ENCODE data around the gene MXRA8. TPM values are rescaled to one million over a fixed set of nuclear protein-coding genes. Genes with fewer than 3 reads are reported as not detected.
A peak's percentile ranks its signal among the peaks of the same experiment; 100 is the strongest.

Gene MXRA8
- polyA plus RNA-seq, 3 donors: 193 to 231 (median 215) TPM

DNA sequence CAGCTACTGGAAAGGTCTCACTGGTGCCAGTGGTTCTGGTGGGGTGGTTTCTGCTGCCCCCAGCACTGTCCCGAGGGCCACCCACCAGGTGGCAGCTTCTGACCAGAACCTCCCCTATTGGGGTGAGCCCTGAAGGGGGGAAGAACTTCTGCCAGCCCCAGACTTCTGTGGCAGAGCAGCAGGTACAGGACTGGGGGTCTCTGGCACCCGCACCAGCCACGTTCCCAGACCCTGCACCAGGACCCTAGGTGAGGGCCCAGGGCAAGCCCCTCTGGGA is 48.3 kb downstream of the MXRA8 start:
- DNase-seq: no peak

DNA sequence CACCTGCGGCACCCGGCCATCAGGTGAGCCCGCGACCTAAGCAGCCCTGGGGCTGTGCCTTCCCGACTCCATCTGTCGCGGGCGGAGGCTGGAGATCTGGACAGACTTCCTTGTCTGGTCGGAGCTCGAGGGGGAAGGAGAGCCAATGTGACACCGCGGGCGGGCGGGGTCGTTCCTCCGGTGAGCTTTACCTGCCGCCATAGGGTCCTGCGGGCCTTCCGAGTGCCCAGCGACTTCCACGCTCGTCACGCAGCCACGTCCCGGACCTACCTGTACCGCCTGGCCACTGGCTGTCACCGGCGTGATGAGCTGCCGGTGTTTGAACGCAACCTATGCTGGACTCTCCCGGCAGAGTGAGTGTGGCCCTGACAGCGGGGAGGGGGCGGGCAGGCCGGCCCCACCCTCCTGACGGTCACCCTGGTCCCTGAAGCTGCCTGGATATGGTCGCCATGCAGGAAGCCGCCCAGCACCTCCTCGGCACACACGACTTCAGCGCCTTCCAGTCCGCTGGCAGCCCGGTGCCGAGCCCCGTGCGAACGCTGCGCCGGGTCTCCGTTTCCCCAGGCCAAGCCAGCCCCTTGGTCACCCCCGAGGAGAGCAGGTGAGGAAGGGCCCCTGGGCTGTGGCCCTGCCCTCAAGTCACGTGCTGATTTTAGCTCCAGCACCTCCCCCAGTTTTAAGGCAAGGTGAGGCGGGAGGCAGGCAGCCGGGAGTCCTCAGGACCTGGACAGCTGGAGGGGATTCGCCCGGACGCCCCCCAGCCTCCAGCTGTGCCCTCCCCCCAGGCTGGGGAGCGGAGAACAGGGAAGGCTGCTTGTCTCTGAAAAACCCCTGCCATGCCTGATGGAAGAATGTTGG is 48.9 kb downstream of the MXRA8 start:
- no peak for DNase-seq

DNA sequence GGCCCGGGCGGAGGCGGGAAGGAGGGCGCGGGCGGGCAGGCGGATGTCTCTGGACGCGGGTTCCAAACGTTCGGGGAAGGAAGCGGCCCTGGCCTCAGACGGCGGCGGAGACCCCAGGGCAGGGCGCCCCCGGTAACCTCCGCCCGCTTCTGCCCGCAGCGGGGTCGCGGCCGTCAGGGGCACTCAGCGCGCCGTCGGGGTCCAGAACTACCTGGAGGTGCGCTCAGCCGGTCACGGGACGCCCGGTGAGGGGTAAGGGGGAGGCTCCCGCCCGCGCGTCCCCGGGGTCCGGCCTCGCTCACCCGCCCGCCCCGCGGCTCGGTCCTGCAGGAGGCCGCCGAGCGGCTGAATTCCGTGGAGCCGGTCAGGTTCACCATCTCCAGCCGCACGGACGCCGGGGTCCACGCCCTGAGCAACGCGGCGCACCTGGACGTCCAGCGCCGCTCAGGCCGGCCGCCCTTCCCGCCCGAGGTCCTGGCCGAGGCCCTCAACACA is 49.6 kb downstream of the MXRA8 start:
- DNase-seq: no peak

DNA sequence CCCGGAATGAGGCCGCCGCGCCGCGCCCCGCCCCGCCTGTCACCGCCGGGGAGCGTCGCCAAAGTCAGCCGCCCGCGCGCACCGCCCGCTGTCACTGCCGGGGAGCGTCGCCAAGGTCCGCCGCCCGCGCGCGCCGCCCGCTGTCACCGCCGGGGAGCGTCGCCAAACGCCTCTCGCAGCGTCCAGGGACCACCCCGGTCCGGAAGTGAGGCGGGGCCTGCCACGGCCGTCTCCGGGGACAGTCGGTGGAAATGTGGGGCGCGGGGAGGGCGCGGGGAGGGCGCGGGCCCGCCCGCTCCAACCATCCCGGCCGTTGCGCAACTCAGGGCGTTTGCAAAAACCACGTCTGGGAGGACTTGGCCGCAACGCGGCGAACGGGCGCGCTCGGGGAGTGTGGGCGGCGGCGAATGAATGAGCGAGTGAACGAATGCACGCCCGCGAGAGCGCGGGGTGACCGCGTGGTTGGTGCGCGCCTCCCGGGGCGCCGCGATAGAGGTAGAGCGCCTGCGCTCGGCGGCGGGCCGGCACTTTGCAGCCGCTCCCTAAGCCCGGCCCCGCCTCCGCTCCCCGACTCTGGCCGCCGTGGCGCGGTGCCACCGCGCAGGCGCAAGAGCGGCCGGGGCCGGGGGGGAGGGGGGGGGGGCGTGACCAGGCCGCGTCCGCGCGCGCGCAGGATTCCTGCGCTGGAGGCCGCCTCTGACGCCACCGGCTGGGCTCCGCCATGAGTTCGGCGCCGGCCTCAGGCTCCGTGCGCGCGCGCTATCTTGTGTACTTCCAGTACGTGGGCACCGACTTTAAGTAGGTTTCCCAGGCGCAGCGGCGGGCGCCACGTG is 50.2 kb downstream of the MXRA8 start, which contains the start of the genes ACAP3 and PUSL1:
TSS of gene ACAP3 (minus strand) at position 8 of the 833 bp plus-strand sequence. CDS start 115 bp downstream, outside the sequence.
TSS of gene PUSL1 (plus strand) at position 675 of the 833 bp plus-strand sequence. CDS start at position 722, 47 bp downstream.
- peak; percentile 89 for DNase-seq

DNA sequence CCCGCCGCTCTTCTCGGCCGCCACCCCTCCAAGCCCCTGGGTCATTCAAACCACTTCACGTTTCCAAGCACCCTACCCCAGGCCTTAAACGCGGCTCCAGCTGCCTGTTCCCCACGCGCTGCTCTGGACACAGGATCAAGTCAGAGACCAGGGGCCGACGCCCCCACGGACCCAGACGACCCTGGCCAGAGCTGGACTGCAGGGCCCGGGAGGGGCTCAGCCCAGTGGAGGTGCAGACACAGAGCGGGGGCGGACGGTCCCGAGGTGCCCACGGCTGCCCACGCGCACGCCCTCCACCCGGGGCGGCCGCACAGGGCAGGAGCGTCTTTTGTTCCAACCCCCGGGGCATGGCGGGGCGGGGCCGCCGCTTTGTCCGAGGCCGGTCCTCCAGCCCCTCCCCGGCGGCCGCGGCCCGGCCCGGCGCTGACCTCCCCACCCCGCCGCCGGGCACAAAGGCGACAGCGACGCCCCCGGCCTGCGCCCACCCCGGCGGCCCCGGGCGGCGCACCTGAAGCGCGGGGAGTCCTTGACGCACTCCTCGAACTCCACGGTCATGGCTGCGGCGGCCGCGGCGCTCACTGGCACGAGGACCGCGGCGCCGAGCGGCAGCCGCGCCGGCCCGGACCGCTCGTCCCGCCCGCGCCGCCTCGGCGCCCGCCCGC is 51.0 kb downstream of the MXRA8 start:
- DNase-seq: no peak

DNA sequence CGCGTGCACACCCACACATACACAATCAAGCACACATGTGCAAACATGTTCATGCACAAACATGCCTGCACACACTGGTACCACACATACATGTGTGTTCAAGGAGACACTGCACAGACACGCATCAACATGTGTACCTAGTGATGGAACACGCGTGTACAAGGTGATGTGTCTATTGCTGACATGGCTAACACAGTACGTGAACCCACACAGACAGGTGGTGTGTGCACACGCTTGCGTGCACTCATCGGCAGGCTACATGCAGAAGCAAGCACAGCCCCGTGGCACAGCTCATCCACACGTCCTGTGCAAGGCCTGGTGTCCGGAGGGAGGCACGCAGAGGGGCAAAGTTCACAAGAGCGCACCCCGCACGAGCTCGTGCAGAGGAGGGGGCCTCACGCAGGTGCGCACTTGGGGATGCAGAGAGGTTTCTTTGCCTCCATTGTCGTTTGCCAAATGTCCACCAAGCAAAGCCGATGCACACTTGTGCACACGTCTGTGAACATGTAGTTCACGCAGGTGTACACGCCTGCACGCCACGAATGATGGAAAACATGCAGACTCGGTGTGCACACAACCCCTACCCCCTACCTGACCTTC is 51.6 kb downstream of the MXRA8 start:
- DNase-seq: no peak

DNA sequence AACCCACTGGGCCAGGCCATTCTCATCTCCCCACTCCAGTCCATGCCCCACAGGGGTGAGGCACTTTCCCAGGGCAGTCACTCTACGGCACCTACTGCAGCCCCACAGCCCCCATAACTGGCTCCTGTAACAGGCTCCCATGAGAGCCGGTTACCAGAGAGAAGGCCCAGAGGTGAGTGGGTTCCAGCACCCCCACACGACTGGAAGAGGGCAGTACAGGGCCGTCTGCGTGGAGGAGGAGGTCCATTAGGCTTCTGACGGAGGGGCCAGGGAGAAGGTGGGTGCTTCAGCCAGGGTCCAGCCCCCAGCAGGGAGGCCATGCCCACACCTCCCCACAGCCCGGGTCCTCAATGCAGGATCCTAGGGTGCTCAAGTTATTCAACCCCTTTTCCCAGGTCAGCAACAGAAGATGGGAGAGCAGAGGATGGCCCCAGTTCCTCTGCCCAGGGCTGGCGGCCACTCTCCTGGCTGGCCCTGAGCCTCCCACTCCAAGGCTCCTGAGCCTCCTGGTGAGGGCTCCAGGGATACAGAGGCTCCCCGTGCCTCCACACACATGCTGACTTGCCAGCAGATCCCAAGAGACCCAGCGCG is 52.2 kb downstream of the MXRA8 start:
- no peak for DNase-seq

DNA sequence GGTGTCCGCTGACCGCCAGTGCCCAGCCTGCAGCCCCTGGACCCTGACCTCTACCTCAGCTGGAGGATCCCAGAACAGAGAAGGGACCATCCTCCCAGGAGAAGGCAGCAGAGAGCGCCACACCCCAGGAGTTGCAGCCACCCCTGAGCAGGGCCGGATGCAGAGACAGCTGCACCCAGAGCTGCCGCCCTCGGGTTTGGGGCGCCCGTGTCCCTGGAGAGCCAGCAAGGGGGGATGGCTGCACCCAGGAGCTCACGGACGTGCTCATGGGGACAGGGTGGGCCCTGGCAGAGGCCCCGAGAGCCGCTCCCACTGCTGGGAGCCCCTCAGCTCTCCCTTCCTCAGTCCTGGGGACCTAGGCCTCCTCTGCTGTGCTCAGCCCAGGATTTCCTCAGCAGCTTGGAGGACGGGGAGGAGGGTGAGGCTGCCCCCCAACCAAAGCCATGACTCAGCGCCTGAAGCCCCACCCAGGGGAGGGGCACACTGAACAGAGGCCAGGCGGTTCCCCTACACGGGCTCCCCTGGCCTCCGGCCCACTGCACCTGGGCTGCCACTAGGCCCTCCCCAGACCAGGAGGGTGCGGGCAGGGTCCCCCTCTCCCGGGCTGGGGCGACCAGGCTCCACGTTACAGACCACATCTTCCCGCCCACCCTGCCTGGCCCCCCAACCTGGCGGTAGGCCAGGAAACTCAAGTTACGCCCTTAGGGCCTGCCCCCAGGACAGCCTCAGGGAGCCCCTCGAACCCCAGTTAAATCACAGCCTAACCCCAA is 52.9 kb downstream of the MXRA8 start:
- DNase-seq: no peak

DNA sequence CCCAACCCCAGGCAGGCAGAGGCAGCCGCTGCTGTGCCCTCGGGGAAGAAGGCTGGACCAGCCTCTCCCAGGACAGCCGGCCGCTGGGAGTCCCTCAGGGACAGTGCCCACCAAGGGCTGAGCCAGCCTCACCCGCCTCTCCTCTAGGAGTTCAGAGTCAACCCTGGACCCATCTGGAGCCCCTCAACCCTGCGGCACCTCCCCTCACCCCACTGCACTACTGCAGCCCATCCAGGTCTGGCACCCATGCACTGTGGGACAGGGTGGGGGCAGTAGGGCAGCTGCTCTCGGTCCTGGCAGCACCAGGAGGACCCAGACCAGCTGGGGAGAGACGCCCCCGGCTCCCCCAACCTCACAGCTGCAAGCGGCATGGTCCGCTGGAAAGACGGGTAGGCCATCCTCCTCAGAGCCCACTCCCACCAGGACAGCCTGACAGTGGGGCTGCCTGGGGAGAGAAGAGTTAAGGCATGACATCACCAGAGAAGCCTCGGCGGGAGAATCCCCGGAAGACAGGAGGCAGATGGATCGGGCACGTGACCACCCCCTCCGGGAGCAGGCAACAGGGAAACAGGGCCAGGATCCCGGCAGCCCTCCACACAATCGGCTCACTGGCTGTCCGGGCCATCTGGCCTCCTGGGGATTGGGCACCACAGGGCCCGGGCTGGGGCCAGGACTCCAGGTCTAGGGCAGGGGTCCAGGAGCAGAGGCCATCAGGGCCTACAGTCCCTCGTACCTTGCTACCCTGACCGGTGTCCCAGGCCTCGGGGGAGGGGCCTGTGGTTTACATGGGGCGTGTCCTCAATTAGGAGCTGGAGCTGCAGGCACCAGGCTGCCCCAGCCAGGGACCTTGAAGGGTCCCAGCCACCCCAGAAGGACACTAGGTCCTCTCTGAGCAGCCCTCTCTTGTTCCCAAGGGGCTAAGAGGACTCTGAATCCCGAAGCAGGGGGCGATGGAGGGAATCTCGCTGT is 53.7 kb downstream of the MXRA8 start:
- peak; percentile 74 for DNase-seq

DNA sequence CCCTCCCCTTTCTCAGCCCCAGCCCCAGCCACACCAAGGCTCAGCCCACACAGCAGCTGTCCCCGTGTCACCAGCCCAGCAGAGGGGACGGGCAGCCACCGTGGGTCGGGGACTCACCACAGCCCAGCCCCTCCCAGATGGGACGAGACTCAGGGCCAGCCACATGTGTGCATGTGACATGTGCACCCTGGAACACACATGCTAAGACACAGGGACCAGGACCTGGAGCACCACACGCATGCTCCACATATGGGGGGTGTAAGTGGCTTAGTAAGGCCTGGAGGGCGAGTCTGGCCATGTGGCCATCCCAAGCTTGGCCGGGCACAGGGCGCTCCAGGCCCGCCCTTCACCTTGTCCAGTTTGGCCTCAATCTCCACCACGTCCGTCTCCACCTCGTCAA is 54.6 kb downstream of the MXRA8 start:
- no peak for DNase-seq

DNA sequence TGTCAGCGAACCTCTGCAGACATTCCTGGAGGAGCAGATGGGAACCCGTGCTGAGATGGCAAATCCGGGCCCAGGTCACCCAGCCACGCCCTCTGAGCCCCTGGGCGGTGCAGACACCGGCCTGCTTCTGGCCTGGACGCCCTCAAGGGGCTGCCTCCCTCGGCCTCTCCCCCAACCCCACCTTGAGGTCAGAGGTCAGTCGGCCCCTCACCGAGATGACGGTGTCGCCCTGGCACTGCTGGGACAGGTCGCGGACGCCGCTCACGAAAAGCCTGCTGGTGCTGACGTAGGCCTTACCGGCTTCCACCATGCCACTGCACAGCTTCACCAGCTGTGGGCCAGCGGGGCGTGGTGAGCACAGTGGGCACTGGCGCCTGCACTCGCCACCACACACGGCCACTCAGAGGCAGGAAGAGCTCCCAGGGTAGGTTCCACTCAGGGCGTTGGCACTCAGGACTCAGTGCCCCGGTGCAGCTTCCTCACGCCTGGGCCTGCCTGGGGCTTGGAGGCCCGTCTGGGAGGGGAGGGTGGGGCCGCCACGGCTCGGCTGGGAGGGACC is 55.3 kb downstream of the MXRA8 start:
- no peak for DNase-seq

Other genes starting within 250 kb of the MXRA8 start
- 10 to 100 TPM; 16.3 to 19.9 (median 18.2) TPM for gene C1orf159, start 242.5 kb downstream of the MXRA8 start, polyA plus RNA-seq (ENCODE audit: insufficient read length in 3 of 3)
- 1 to 10 TPM in 2 of 3 donors, under 1 TPM in 1; 0.94 to 1.1 (median 1.1) TPM for gene TTLL10, start 184.7 kb downstream of the MXRA8 start, polyA plus RNA-seq (ENCODE audit: insufficient read length in 3 of 3)
- gene TNFRSF18, start 152.0 kb downstream of the MXRA8 start, polyA plus RNA-seq (ENCODE audit: insufficient read length in 3 of 3): 1 to 10 TPM in 1 of 3 donors, under 1 TPM in 2; 0.75 to 1.2 (median 0.89) TPM
- 1 to 10 TPM; 1.5 to 2.7 (median 2.7) TPM for gene TNFRSF4, start 144.4 kb downstream of the MXRA8 start, polyA plus RNA-seq (ENCODE audit: insufficient read length in 3 of 3)
- 100 to 1,000 TPM; 134 to 147 (median 135) TPM for gene SDF4, start 126.6 kb downstream of the MXRA8 start, polyA plus RNA-seq (ENCODE audit: insufficient read length in 3 of 3)
- gene B3GALT6, start 126.3 kb downstream of the MXRA8 start, polyA plus RNA-seq (ENCODE audit: insufficient read length in 3 of 3): 10 to 100 TPM; 22.3 to 27.1 (median 25.0) TPM
- gene C1QTNF12, start 111.8 kb downstream of the MXRA8 start, polyA plus RNA-seq (ENCODE audit: insufficient read length in 3 of 3): 10 to 100 TPM; 13.8 to 18.4 (median 13.8) TPM
- gene UBE2J2, start 84.7 kb downstream of the MXRA8 start, polyA plus RNA-seq (ENCODE audit: insufficient read length in 3 of 3): 10 to 100 TPM; 51.7 to 58.8 (median 54.6) TPM
- gene SCNN1D, start 78.1 kb downstream of the MXRA8 start, polyA plus RNA-seq (ENCODE audit: insufficient read length in 3 of 3): 1 to 10 TPM; 5.9 to 9.0 (median 7.6) TPM
- gene ACAP3, start 50.6 kb downstream of the MXRA8 start, polyA plus RNA-seq (ENCODE audit: insufficient read length in 3 of 3): 10 to 100 TPM; 33.2 to 35.6 (median 33.5) TPM
- 10 to 100 TPM in 2 of 3 donors, 1 to 10 TPM in 1; 8.8 to 11.7 (median 11.2) TPM for gene PUSL1, start 50.0 kb downstream of the MXRA8 start, polyA plus RNA-seq (ENCODE audit: insufficient read length in 3 of 3)
- 100 to 1,000 TPM; 110 to 159 (median 153) TPM for gene INTS11, start 33.9 kb downstream of the MXRA8 start, polyA plus RNA-seq (ENCODE audit: insufficient read length in 3 of 3)
- 10 to 100 TPM; 15.2 to 21.4 (median 19.0) TPM for gene CPTP, start 33.8 kb downstream of the MXRA8 start, polyA plus RNA-seq (ENCODE audit: insufficient read length in 3 of 3)
- under 1 TPM; 0.39 to 0.57 (median 0.49) TPM for gene TAS1R3, start 27.3 kb downstream of the MXRA8 start, polyA plus RNA-seq (ENCODE audit: insufficient read length in 3 of 3)
- 10 to 100 TPM; 39.7 to 47.5 (median 45.8) TPM for gene DVL1, start 9.1 kb downstream of the MXRA8 start, polyA plus RNA-seq (ENCODE audit: insufficient read length in 3 of 3)
- gene AURKAIP1, start 16.7 kb upstream of the MXRA8 start, polyA plus RNA-seq (ENCODE audit: insufficient read length in 3 of 3): 100 to 1,000 TPM in 1 of 3 donors, 10 to 100 TPM in 2; 78.1 to 110 (median 93.9) TPM
- gene CCNL2, start 40.8 kb upstream of the MXRA8 start, polyA plus RNA-seq (ENCODE audit: insufficient read length in 3 of 3): 100 to 1,000 TPM; 218 to 373 (median 330) TPM
- 100 to 1,000 TPM; 116 to 128 (median 120) TPM for gene MRPL20, start 48.7 kb upstream of the MXRA8 start, polyA plus RNA-seq (ENCODE audit: insufficient read length in 3 of 3)
- 10 to 100 TPM in 2 of 3 donors, 1 to 10 TPM in 1; 9.0 to 15.7 (median 12.0) TPM for gene ANKRD65, start 62.7 kb upstream of the MXRA8 start, polyA plus RNA-seq (ENCODE audit: insufficient read length in 3 of 3)
- gene VWA1, start 77.1 kb upstream of the MXRA8 start, polyA plus RNA-seq (ENCODE audit: insufficient read length in 3 of 3): 10 to 100 TPM; 61.7 to 76.0 (median 75.6) TPM
- 1 to 10 TPM; 2.8 to 5.1 (median 4.6) TPM for gene ATAD3C, start 91.1 kb upstream of the MXRA8 start, polyA plus RNA-seq (ENCODE audit: insufficient read length in 3 of 3)
- gene ATAD3B, start 113.2 kb upstream of the MXRA8 start, polyA plus RNA-seq (ENCODE audit: insufficient read length in 3 of 3): 10 to 100 TPM; 14.7 to 22.7 (median 19.2) TPM
- 10 to 100 TPM; 28.5 to 33.5 (median 32.7) TPM for gene ATAD3A, start 153.6 kb upstream of the MXRA8 start, polyA plus RNA-seq (ENCODE audit: insufficient read length in 3 of 3)
- gene TMEM240, start 182.1 kb upstream of the MXRA8 start, polyA plus RNA-seq (ENCODE audit: insufficient read length in 3 of 3): 1 to 10 TPM; 5.0 to 9.6 (median 8.6) TPM
- gene SSU72, start 216.3 kb upstream of the MXRA8 start, polyA plus RNA-seq (ENCODE audit: insufficient read length in 3 of 3): 10 to 100 TPM; 84.8 to 85.3 (median 84.9) TPM
- 1 to 10 TPM; 2.1 to 4.8 (median 3.4) TPM for gene FNDC10, start 241.6 kb upstream of the MXRA8 start, polyA plus RNA-seq (ENCODE audit: insufficient read length in 3 of 3)